ENCODE data around the gene ALDH1B1.
A peak's percentile ranks its signal among the peaks of the same experiment; 100 is the strongest.

Gene ALDH1B1

GRCh38 chr9:38389313-38389712, 3.2 kb upstream of the ALDH1B1 start:
- Histone ChIP-seq H3K4me2 (ENCODE audit: low read depth, low read length, poor library complexity, severe bottlenecking) (no peak overlapping the region), H3K9me3 (ENCODE audit: insufficient read depth, low read depth, low read length) (no peaks in the 10 kb centered on the region; the same call in 1 of the 2 replicates), H2AFZ (ENCODE audit: low read length) (no peak overlapping the region), H3K79me2 (ENCODE audit: insufficient read depth, low read length) (peaks cover 15% of the 10 kb centered on the region), H3K4me1 (ENCODE audit: insufficient read depth, low read length, poor library complexity, severe bottlenecking) (peaks cover 18% of the 10 kb centered on the region), H3K4me3 (ENCODE audit: low read length, poor library complexity, severe bottlenecking) (no peak overlapping the region), H3K36me3 (ENCODE audit: insufficient read depth, low read length) (no peaks in the 10 kb centered on the region), H3K9ac (ENCODE audit: low read depth, low read length, poor library complexity, severe bottlenecking) (no peak overlapping the region), H3K9me2 (replicated peaks; ENCODE audit: low read depth, low read length) (no peaks in the 10 kb centered on the region), H3K27me3 (ENCODE audit: insufficient read depth, low read length, poor library complexity, severe bottlenecking) (no peaks in the 10 kb centered on the region), H3F3A (ENCODE audit: low read depth) (no peaks in the 10 kb centered on the region), H4K20me1 (ENCODE audit: insufficient read depth, low read length, poor library complexity, severe bottlenecking) (no peaks in the 10 kb centered on the region)
- no peak for TF ChIP-seq EZH2phosphoT487 (IDR thresholded peaks at IDR 0.05; ENCODE audit: borderline replicate concordance)
- TF ChIP-seq, protein P1, sequence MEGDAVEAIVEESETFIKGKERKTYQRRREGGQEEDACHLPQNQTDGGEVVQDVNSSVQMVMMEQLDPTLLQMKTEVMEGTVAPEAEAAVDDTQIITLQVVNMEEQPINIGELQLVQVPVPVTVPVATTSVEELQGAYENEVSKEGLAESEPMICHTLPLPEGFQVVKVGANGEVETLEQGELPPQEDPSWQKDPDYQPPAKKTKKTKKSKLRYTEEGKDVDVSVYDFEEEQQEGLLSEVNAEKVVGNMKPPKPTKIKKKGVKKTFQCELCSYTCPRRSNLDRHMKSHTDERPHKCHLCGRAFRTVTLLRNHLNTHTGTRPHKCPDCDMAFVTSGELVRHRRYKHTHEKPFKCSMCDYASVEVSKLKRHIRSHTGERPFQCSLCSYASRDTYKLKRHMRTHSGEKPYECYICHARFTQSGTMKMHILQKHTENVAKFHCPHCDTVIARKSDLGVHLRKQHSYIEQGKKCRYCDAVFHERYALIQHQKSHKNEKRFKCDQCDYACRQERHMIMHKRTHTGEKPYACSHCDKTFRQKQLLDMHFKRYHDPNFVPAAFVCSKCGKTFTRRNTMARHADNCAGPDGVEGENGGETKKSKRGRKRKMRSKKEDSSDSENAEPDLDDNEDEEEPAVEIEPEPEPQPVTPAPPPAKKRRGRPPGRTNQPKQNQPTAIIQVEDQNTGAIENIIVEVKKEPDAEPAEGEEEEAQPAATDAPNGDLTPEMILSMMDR (conservative IDR thresholded peaks at IDR 0.05; ENCODE audit: low read length) = no peak

DNA sequence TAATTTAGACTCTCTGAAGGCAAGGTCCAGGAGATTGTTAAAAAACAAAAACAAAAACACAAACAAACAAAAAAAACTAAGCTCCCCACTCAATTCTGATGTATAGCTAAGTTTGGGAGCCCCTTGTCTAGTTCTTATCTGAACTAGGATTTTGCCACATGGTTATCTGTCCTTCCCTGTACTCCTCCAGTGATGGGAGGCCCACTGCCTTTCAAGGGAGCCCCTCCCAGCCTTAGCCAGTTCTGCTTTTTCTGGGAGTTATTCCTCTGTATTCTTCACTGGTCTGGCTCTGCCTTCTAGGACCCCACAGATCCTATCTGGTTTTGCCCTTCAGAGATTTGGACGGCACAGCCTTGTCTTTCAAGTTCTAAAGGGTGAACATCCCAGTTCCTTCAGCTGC, 2.1 kb upstream of the ALDH1B1 start:
- Histone ChIP-seq H3K9me3 (ENCODE audit: insufficient read depth, low read depth, low read length) (no peaks in the 10 kb centered on the region), H4K20me1 (ENCODE audit: insufficient read depth, low read length, poor library complexity, severe bottlenecking) (no peaks in the 10 kb centered on the region), H3K27me3 (ENCODE audit: insufficient read depth, low read length, poor library complexity, severe bottlenecking) (no peaks in the 10 kb centered on the region), H3K79me2 (ENCODE audit: insufficient read depth, low read length) (peaks cover 27% of the 10 kb centered on the region), H3K4me1 (ENCODE audit: insufficient read depth, low read length, poor library complexity, severe bottlenecking) (peaks cover 20% of the 10 kb centered on the region), H3K9ac (ENCODE audit: low read depth, low read length, poor library complexity, severe bottlenecking) (no peak overlapping the region), H3K9me2 (replicated peaks; ENCODE audit: low read depth, low read length) (no peaks in the 10 kb centered on the region), H3K4me3 (ENCODE audit: low read length, poor library complexity, severe bottlenecking) (no peak overlapping the region), H3K4me2 (ENCODE audit: low read depth, low read length, poor library complexity, severe bottlenecking) (no peak overlapping the region), H3K36me3 (ENCODE audit: insufficient read depth, low read length) (no peaks in the 10 kb centered on the region), H2AFZ (ENCODE audit: low read length) (0 out of 2 replicates have a peak overlapping the region, but pooled peaks have one; percentile 57), H3F3A (ENCODE audit: low read depth) (no peaks in the 10 kb centered on the region)
- TF ChIP-seq, protein P1 (conservative IDR thresholded peaks at IDR 0.05; ENCODE audit: low read length) = no peak
- TF ChIP-seq EZH2phosphoT487 (IDR thresholded peaks at IDR 0.05; ENCODE audit: borderline replicate concordance) = no peak

GRCh38 chr9:38390851-38391250, 1.7 kb upstream of the ALDH1B1 start:
- Histone ChIP-seq H3K27me3 (ENCODE audit: insufficient read depth, low read length, poor library complexity, severe bottlenecking) (no peaks in the 10 kb centered on the region), H4K20me1 (ENCODE audit: insufficient read depth, low read length, poor library complexity, severe bottlenecking) (no peaks in the 10 kb centered on the region), H3F3A (ENCODE audit: low read depth) (no peaks in the 10 kb centered on the region), H3K4me1 (ENCODE audit: insufficient read depth, low read length, poor library complexity, severe bottlenecking) (peaks cover 20% of the 10 kb centered on the region), H2AFZ (ENCODE audit: low read length) (no peak overlapping the region), H3K9ac (ENCODE audit: low read depth, low read length, poor library complexity, severe bottlenecking) (no peak overlapping the region), H3K4me2 (ENCODE audit: low read depth, low read length, poor library complexity, severe bottlenecking) (no peak overlapping the region), H3K4me3 (ENCODE audit: low read length, poor library complexity, severe bottlenecking) (no peak overlapping the region), H3K36me3 (ENCODE audit: insufficient read depth, low read length) (no peaks in the 10 kb centered on the region; the same call in 1 of the 2 replicates), H3K9me2 (replicated peaks; ENCODE audit: low read depth, low read length) (no peaks in the 10 kb centered on the region), H3K9me3 (ENCODE audit: insufficient read depth, low read depth, low read length) (no peaks in the 10 kb centered on the region), H3K79me2 (ENCODE audit: insufficient read depth, low read length) (peaks cover 27% of the 10 kb centered on the region)
- TF ChIP-seq, protein P1 (conservative IDR thresholded peaks at IDR 0.05; ENCODE audit: low read length) = no peak
- no peak for TF ChIP-seq EZH2phosphoT487 (IDR thresholded peaks at IDR 0.05; ENCODE audit: borderline replicate concordance)
